HG02973 (cell line): Measurements from ENCODE around the gene VWC2.
A peak's percentile ranks its signal among the peaks of the same experiment; 100 is the strongest.

Experiments
- ATAC-seq: cut with Tn5 transposase; IDR thresholded peaks from one replicate; pipeline ENCODE4 v1.9.1; 2021; ENCODE audit warnings: moderate library complexity; ENCODE audit not compliant: unreplicated experiment

The VWC2 gene

DNA sequence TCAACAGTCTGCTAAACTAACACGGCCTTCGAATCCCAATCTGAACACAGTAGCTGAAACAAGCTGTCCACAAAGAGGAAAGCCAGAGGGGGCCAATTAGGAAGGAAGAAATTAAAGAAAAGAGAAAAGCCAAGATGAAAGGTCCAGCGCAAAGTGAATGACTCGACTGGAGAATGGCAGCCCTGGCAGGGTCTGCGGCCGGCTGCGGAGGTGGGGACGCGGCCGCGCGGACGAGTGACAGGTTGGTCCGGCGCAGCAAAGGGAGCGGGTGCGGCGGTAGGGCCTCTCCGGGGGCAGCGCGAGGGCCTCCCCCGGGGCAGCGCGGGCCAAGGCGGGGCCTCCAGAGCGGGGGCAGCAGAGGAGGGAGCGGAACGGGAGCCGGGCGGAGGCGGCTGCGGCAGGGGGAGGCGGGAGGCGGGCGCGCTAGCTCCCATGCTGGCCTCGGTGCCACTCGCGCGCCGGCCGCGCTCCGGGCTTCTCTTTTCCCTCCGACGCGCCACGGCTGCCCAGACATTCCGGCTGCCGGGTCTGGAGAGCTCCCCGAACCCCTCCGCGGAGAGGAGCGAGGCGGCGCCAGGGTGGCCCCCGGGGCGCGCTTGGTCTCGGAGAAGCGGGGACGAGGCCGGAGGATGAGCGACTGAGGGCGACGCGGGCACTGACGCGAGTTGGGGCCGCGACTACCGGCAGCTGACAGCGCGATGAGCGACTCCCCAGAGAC, at the start of gene VWC2:
Gene VWC2, plus strand, starts transcription at position 421 of the 718 bp plus-strand sequence. CDS start 1,798 bp downstream, outside the sequence.
- no peak for ATAC-seq

DNA sequence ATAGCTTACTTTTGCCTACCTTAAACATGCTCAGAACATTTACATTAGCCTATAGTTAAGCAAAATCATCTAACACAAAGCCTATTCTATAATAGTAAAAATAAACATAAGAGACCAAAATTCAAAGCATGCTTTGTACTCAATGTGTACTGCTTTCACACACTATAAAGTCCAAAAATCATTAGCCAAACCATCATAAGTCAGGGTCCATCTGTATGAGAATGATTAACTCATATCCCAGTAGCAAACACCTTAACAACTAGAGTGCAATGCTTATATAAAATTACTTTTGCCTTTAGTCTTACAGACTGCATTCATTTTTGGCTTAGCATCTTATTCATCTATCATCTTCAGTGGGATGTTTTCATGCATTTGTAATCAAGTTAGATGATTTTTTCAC, 49.4 kb upstream of the VWC2 start:
- ATAC-seq: no peak

DNA sequence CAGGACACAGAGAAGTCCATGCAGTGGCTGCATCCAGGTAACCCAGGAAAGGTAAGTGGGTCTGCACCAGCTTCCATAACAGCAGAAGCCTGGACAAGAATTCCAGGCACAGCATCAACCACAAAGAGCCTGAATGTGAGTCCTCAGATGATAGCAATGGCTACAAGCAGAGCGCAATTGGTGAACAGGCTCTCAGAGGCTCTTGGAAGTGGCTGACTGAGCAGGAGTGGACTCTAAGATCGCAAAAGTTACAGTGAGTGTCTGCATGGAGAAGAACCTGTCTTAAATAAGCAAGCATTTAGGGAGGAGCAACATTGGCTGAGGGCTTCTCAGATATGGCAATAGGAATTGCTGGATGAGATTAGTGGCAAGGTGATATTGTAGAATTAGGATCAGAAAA, 41.6 kb upstream of the VWC2 start:
- ATAC-seq: no peak

DNA sequence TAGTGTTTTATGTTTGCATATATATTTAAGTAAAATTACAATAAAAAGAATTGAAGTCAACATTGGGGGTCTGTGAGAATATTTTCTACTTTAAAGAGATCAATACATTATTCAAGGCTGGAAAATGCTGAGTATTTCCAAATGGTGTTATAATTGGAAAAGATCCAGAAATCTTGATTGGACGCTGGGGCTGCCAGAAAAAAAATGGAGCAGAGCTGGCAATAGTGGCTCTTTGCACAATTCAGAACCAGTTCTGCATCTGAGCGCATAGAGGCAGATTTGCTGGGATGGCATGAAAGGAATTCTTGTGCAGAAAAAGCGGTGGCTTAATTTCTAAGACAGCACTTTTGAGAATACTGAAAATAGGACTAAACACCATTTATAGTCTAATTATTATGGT, 10.8 kb upstream of the VWC2 start:
- ATAC-seq: no peak

DNA sequence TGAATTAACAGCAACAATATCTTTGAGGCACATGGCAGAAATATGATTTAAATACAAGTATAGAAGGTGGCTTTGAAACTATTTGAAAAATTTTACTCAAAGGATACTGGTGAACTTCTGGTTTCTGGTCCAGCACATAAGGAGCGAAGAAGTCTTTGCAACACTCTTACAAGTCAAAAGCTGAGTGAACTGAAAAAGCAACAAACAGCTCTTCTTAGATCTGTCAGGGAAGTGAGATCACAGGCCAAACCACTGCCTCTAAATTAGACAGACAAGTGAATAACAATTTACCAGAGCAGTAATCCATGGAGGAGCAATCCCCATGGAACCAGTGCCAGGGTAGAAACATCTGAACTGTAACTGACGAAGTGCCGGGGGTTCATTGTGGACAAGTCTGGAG, 9.6 kb upstream of the VWC2 start:
- ATAC-seq: no peak

DNA sequence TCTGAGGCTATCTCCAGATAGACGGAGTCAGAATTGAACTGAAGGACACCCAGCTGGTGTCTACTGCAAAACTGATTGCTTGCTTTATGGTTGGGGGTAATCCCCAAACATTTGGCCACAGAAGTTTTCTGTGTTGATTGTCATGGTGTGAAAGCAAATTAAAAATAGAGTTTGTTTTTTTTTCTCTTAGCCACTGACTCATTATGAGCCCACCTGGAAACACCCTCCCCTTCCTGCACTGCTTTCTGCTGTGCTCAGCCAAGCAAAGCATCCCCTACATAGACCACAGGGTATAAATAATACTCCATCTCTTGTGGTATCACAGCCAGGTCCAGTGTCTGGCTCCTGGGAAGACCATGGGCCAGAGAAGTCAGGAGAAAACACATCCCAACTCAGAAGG, 6.5 kb upstream of the VWC2 start:
- peak; percentile 86 for ATAC-seq

DNA sequence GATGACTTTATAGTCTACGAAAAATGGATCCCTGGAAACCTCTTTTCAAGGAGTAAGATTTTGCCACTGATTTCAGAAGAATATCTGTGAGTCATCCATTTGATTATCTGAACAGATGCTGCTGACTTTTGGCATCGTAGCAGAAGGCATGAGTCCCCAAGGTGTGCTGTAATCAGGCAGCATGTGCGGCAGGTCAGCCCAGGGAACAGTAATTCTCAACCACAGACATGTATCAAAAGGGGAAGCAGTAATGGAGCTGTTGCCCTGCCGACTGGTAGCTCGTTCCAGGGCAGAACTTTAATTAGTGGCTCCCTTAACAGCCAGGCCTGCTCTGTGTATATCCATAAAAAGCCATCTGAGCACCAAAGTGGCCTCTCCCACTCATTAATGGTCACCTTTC, 5.7 kb upstream of the VWC2 start:
- no peak for ATAC-seq

DNA sequence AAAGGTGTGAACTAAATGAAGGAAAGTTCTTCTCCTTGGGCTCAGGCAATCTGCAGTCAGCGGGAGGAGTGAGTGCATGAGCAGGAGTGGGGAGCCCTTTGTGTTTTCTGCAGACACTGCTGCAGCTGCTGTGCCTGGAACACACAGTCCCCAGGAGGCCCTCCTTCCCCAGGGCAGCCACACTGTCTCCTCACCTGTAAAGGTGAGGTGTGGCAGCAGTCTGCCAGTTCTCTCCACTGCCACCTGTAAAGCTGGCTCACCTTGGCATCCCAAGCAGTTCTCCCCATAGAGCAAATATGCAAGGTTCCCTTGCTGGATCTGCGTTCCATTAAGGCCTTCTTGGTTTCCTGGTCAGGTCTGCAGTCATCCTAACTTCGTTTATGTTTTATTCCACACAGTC, 5.2 kb upstream of the VWC2 start:
- ATAC-seq: no peak

DNA sequence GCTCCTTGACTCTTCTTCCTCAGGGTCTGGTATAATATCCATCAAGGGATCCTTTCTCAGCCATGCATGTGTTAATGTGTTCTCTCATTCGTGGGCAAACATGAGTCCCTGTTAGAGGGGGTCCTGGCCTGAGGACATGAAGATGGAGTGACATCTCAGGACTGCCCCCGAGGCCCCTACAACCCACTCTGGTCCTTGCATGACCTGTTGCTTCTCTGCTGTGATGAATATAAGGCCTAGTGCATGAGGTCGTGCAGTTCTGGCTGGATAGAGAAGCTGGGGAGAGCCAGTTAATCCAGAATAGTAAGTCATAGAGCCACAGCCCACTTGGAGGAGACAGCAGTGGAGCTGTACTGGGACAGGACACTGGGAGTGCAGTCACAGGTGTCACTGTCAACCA, 4.6 kb upstream of the VWC2 start:
- ATAC-seq: no peak

DNA sequence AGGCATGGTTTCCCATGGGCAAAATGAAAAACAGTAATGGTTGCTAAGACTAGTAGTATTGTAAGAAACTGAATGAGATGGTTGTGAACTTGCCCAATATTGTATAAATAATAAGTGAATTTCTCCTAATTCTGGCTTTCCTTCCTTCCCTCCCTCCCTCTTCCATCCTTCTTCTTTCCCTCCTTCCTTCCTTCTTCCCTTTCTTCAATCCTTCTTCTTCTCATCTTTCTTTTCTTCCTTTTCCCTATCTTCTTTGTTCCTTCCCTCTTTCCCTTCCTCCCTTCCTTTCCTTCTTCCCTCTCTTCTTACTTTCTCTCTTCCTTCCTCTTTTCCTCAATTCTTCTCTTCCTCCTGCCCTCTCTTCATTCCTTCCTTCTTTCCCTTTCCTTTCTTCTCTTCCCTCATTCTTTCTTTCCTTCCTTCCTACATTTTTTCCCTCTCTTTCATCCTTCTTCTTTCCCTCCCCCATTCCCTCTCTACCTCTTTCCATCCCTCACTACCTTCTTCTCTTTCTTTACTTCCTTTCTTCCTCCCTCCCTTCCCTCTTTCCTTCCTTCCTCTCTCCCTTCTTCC, 4.1 kb upstream of the VWC2 start:
- ATAC-seq: no peak

DNA sequence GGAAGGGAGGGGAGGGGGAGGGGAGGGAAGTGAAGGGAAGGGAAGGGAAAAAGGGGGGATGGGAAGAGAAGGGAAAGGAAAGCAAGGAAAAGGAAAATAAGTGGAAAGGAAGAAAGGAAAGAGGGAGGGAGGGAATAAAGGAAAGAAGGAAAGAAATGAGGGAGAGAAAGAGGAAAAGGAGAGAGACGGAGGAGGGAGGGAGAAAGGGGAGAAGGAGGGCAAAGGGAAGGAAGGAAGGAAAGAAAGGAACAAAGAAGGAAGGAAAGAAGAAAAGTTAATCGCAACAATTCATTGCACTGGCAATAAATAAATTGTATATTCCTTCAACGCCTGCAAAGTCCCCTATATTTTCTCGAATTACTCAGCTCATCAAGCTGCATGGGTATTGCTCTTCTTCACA, 2.6 kb upstream of the VWC2 start:
- no peak for ATAC-seq

DNA sequence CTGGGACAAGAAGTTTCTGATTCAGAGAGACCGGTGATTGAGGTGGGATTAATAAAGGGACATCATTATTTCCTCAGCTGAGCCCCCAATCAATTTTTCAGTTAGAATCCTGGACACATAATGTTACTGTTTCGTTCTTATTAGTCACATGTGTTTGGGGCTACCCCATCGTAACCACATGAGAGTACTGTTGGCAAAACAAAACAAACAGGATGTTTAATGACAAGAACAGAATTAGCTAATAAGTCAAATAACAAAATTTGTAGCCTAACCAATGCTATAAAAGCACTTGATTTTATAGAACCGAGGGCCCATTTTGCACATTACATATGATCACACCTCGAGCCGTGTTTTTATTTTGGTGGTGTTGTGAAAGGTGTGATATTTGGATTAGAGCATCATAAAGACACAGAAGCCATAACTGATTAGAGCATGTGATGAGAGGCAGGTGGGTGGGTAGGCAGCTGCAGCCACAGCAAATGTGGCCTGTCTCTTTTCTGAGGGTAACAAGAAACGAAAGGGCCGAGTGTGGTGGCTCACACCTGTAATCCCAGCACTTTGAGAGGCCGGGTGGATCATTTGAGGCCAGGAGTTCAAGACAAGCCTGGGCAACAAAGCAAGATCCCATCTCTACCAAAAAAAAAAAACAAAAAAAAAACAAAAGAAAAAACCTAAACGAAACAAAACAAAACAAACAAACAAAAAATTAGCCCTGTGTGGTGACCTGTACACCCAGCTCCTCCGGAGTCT, 1.8 kb upstream of the VWC2 start:
- ATAC-seq: peak; percentile 21

DNA sequence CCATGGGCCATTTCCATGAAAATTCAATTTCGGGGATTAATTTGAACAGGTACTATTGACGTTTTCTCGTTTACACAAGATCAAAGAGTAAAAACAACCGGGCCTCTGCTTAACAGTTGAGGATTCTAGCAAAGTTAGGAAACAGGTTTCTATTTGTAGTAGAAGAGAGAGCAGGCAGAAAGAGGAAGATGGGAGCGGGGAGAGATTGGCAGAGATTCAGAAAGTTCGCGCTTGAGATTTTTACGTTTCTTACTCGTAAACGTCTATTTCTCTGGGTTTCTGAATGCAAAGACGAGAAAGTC, 571 bp upstream of the VWC2 start:
- no peak for ATAC-seq

DNA sequence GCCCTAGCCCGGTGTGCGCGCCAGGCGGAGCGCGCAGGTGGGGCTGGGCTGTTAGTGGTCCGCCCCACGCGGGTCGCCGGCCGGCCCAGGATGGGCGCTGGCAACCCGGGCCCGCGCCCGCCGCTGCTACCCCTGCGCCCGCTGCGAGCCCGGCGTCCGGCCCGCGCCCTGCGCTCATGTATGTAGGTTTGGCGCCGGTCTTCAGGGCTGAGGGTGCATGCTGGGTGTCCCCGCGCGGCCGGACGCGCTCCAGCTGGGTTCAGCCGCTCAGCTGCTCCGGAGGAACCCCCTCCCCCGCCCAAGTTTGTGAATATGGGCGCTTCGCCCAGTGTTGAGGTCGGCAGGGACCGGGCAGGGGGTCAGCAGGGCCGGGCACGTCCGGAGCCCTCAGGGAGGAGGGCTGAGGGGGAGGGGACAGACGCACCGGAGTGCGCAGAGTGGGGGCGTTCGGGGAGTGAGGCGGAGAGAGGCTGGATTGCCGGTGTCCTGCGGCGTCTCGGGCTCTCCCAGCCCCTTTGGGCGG, 559 bp downstream of the VWC2 start:
- no peak for ATAC-seq

DNA sequence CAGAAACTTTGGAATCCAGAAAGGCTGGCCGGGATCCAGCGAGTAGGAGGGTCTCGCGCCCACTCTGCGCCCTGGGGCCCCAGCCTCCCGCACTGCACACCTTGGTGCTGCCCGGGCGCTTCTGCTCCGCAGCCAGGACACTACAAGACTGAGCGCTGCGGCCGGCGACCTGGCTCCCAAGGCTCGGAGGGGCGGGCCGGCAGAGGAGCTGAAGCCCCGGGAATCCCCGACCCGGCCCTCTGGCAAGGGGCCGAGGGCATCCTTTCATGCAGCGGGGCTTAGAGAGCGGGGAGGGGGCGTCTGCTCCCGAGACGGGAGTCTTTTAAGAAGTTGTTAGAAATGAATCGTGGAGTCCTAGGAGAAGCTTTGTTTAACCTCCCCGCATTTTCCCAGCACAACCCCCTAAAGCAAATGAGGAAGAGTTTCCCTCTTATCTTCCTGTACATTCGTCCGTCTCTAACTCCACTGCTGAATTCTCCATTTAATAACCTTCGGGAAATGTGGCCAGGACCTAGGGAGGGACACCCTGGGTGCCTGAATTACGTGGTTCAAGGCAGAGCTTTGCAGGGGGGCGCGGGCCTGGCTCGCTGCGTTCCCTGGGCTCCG, 1.1 kb downstream of the VWC2 start:
- ATAC-seq: no peak

DNA sequence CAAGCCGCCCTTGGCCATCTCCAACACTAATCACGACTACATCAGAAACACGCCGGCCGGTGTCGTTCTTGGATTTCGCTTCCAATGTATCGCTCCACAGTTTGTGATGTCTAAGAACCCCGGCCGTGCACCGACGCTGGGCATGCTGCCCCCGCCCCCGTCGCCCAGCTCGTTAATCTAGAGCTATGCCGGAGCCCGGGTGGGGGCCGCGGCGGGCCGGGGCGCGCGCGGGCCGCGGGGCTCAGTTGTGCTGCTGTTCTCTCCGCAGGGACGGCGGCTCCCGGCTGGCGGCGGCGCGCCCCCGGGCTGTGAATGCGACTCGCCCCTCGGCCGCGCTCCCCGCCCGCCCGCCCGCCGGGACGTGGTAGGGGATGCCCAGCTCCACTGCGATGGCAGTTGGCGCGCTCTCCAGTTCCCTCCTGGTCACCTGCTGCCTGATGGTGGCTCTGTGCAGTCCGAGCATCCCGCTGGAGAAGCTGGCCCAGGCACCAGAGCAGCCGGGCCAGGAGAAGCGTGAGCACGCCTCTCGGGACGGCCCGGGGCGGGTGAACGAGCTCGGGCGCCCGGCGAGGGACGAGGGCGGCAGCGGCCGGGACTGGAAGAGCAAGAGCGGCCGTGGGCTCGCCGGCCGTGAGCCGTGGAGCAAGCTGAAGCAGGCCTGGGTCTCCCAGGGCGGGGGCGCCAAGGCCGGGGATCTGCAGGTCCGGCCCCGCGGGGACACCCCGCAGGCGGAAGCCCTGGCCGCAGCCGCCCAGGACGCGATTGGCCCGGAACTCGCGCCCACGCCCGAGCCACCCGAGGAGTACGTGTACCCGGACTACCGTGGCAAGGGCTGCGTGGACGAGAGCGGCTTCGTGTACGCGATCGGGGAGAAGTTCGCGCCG, 1.9 kb downstream of the VWC2 start:
- ATAC-seq: no peak

DNA sequence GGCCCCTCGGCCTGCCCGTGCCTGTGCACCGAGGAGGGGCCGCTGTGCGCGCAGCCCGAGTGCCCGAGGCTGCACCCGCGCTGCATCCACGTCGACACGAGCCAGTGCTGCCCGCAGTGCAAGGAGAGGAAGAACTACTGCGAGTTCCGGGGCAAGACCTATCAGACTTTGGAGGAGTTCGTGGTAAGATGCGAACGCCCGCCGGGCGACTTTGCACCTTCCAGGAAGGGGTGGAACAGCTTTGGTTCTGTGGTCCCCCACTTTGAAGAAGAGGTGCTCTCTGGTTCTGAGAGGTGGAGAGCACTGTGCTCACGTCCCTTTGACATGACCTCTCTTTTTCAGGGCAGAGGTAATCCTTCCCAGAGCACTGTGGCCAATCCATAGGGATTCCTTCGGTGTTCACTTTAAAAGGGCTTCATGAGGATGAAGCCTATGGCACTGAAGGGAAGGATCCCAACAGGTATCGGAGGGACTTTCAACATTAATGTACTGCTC, 2.6 kb downstream of the VWC2 start:
- ATAC-seq: no peak

DNA sequence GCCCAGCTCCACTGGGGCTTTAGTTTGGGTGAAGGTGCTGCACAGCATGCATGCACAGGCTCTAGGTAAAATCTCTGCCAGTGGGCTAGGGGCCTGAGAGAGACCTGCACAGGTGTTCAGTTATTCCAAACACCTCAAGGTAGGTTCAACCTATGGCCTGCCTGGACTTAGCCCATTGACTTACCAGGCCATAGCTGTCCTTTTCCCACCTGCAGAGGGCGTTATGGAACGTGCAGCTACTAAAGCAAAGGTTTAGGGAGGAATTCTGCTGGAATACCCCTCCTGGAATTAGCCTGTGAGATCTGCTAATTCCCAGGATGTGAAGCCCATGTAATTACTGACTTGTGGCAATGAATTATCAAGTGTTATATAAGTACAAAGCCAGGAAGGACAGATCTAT, 3.6 kb downstream of the VWC2 start:
- ATAC-seq: no peak

DNA sequence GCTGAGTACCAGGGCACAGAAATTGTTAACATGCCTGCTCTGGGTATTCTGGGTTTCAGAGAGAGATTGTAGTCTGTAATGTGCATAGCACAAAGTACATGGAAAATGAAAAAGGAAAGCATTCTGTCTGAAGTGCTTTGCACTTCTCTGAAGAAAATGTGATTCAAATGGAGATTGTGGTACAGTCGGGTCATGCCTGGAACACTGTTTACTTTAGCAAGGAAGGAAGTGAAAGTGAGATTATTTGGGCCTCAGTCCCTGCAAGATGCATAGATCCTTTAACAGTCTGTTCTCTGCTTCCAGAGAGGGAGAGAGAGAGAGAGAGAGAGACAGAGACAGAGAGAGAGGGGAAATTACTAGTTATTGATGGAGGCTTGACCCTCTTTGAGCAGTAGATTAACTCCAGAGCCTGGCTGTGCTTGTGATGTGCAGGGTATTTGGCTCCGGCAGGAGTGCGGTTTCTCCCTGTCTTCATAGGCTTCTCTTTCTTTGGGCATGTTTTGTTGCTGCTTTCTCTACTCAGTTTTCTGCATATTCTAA, 5.4 kb downstream of the VWC2 start:
- no peak for ATAC-seq

DNA sequence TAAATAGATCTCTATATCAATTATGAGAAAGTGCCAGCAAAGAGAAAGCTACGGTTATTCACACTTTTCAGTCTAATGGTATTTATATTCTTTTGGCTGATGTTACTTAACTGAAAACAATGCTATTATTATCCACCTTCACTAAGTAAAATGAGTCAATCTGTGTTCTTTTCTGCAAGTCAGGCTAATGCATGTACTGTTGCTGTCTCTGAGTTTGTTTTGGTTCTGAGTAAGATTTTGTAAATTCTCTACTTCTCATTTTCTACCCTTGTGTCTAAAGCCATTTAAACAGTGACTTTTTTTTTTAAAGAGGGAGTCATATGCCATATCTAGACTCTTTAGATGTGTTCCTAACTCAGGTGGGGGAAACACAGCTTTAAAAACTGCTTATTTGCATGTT, 7.5 kb downstream of the VWC2 start:
- no peak for ATAC-seq
